ENCODE results near the gene ZBTB47. TPM values are rescaled to one million over a fixed set of nuclear protein-coding genes. Genes with fewer than 3 reads are reported as not detected.
A peak's percentile ranks its signal among the peaks of the same experiment; 100 is the strongest.

Gene ZBTB47
- total RNA-seq, 1 donor: 41.3 TPM

- DNase-seq (ENCODE audit: insufficient read length, low spot score, missing footprints): peak; percentile 93
- TF ChIP-seq CTCF (IDR thresholded peaks at IDR 0.05; ENCODE audit: extremely low read depth, low read depth, low read length): no peak
- peak overlapping the region; percentile 45 for H3K27ac ChIP-seq (ENCODE audit: low read depth, low read length)
- H3K9me3 ChIP-seq (ENCODE audit: low read depth, low read length): no peaks in the 10 kb centered on the region
- peaks cover 14% of the 10 kb centered on the region for H3K36me3 ChIP-seq (ENCODE audit: insufficient read depth, low read length)
- H3K4me2 ChIP-seq (ENCODE audit: insufficient read depth, low read length): peak overlapping the region; percentile 84
- H2AFZ ChIP-seq (ENCODE audit: low read length): peak overlapping the region; percentile 70
- H4K20me1 ChIP-seq (ENCODE audit: insufficient read depth, low read length): peaks cover 65% of the 10 kb centered on the region
- H3K4me1 ChIP-seq (ENCODE audit: insufficient read depth, low read length): peaks cover 60% of the 10 kb centered on the region
- peaks cover 52% of the 10 kb centered on the region for H3K79me2 ChIP-seq (ENCODE audit: insufficient read depth, low read length)
- H3K4me3 ChIP-seq (ENCODE audit: insufficient read depth, low read length): peak overlapping the region; percentile 90
- H3K27me3 ChIP-seq (ENCODE audit: insufficient read depth, low read length): no peaks in the 10 kb centered on the region
These were observed 1.9 kb downstream of the ZBTB47 start for GRCh38 chr3:42655331-42655888.

- Histone ChIP-seq H3K27ac (ENCODE audit: low read depth, low read length) (peak overlapping the region; percentile 28), H3K9me3 (ENCODE audit: low read depth, low read length) (no peaks in the 10 kb centered on the region), H4K20me1 (ENCODE audit: insufficient read depth, low read length) (peaks cover 65% of the 10 kb centered on the region), H3K4me3 (ENCODE audit: insufficient read depth, low read length) (peak overlapping the region; percentile 10), H2AFZ (ENCODE audit: low read length) (no peak overlapping the region), H3K4me2 (ENCODE audit: insufficient read depth, low read length) (peak overlapping the region; percentile 84), H3K4me1 (ENCODE audit: insufficient read depth, low read length) (peaks cover 53% of the 10 kb centered on the region), H3K79me2 (ENCODE audit: insufficient read depth, low read length) (peaks cover 45% of the 10 kb centered on the region), H3K27me3 (ENCODE audit: insufficient read depth, low read length) (no peaks in the 10 kb centered on the region), H3K36me3 (ENCODE audit: insufficient read depth, low read length) (peaks cover 12% of the 10 kb centered on the region)
- TF ChIP-seq CTCF (IDR thresholded peaks at IDR 0.05; ENCODE audit: extremely low read depth, low read depth, low read length): no peak
- peak; percentile 99 for DNase-seq (ENCODE audit: insufficient read length, low spot score, missing footprints)
These were observed 2.6 kb downstream of the ZBTB47 start for GRCh38 chr3:42655980-42656679.

- peaks cover 45% of the 10 kb centered on the region for H3K4me1 ChIP-seq (ENCODE audit: insufficient read depth, low read length)
- H3K27ac ChIP-seq (ENCODE audit: low read depth, low read length): peak overlapping the region; percentile 28
- peak overlapping the region; percentile 28 for H3K4me2 ChIP-seq (ENCODE audit: insufficient read depth, low read length)
- TF ChIP-seq CTCF (IDR thresholded peaks at IDR 0.05; ENCODE audit: extremely low read depth, low read depth, low read length): no peak
- H2AFZ ChIP-seq (ENCODE audit: low read length): no peak overlapping the region
- no peaks in the 10 kb centered on the region for H3K9me3 ChIP-seq (ENCODE audit: low read depth, low read length)
- no peak overlapping the region for H3K4me3 ChIP-seq (ENCODE audit: insufficient read depth, low read length)
- peaks cover 42% of the 10 kb centered on the region for H3K79me2 ChIP-seq (ENCODE audit: insufficient read depth, low read length)
- H3K27me3 ChIP-seq (ENCODE audit: insufficient read depth, low read length): no peaks in the 10 kb centered on the region
- H4K20me1 ChIP-seq (ENCODE audit: insufficient read depth, low read length): peaks cover 63% of the 10 kb centered on the region
- peak; percentile 80 for DNase-seq (ENCODE audit: insufficient read length, low spot score, missing footprints)
- H3K36me3 ChIP-seq (ENCODE audit: insufficient read depth, low read length): peaks cover 15% of the 10 kb centered on the region
These were observed 3.4 kb downstream of the ZBTB47 start for GRCh38 chr3:42656680-42657610.
